Glutamatergic neuron (in vitro differentiated cells): ENCODE measurements around the gene TMEM125. TPM values are rescaled to one million over a fixed set of nuclear protein-coding genes. Genes with fewer than 3 reads are reported as not detected.

ENCODE experiments used
- DNase-seq: peaks from one replicate; pipeline ENCODE4 v3.0.0; 2022
- H3K27ac Mint-ChIP-seq: one replicate; pipeline ENCODE4 v1.8.0; 2020; ENCODE audit warnings: mild to moderate bottlenecking, mixed read lengths, inconsistent platforms; ENCODE audit not compliant: unreplicated experiment
- H3K27me3 Mint-ChIP-seq: one replicate; pipeline ENCODE4 v1.8.0; 2020; ENCODE audit warnings: mild to moderate bottlenecking, moderate library complexity, mixed read lengths, inconsistent platforms; ENCODE audit not compliant: unreplicated experiment
- H3K36me3 Mint-ChIP-seq: one replicate; pipeline ENCODE4 v1.8.0; 2020; ENCODE audit warnings: mild to moderate bottlenecking, mixed read lengths, inconsistent platforms; ENCODE audit not compliant: unreplicated experiment
- H3K4me1 Mint-ChIP-seq: one replicate; pipeline ENCODE4 v1.8.0; 2020; ENCODE audit warnings: mild to moderate bottlenecking, low read depth, mixed read lengths, inconsistent platforms; ENCODE audit not compliant: unreplicated experiment
- H3K4me3 Mint-ChIP-seq: one replicate; pipeline ENCODE4 v1.8.0; 2020; ENCODE audit warnings: mild to moderate bottlenecking, mixed read lengths, inconsistent platforms; ENCODE audit not compliant: unreplicated experiment
- H3K9me3 Mint-ChIP-seq: one replicate; pipeline ENCODE4 v1.8.0; 2020; ENCODE audit warnings: mild to moderate bottlenecking, moderate library complexity, mixed read lengths, inconsistent platforms; ENCODE audit not compliant: unreplicated experiment
- CTCF ChIP-seq: fragments of 200-600 bp; sonication (generic); IDR thresholded peaks from one replicate; pipeline ENCODE4 v1.5.0; 2021; ENCODE audit not compliant: partially characterized antibody, unreplicated experiment
- total RNA-seq: library from RNA; stranded (reverse); fragmentation: NEBNext Ultra II Directional; extraction: Animal tissue kit (Norgen Biotek cat#: 25700); gene quantifications from one replicate; pipeline ENCODE4 v1.2.1, GENCODE V29; 2021; ENCODE audit not compliant: unreplicated experiment

The TMEM125 gene
- total RNA-seq, 1 donor from 2014 or later, result not detected

DNA sequence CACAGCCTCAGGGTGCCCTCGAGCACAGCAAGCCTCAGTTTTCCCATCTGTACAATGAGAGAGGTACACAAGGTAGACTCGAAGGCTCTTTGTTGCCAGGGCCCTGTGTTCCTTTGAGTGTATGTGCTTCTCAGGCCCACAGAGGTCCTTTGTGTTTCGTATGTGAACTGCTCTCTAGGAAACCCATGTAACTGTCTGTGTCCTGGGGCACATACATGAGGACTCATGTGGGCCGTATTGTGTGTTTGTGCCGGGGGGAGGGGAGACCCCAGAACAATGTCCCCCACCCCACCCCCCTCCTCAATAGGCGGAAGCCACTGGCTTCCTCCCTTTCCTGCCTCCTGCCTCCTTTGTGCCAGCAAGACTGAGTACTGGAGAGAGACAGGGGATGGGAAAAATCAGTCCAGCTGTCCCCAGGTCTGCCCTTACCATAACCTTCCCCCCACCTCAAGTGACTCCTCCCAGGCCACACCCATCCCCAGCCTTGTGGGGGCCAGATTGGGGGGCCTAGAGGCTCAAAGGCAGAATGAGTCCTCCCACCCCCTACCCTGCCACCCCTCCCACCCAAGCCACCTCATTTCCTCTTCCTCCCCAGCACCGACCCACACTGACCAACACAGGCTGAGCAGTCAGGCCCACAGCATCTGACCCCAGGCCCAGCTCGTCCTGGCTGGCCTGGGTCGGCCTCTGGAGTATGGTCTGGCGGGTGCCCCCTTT is 30.8 kb downstream of the TMEM125 start, which contains the start of gene TIE1:
TSS of gene TIE1 (plus strand) at position 605 of the 717 bp plus-strand sequence. CDS start at position 695, 90 bp downstream.
- TF ChIP-seq CTCF, result no peak
- Mint-ChIP-seq H3K4me3 (no peak within 1 kb of the TSS), H3K36me3 (no peaks in the 10 kb centered on the region), H3K4me1 (peaks cover 12% of the 10 kb centered on the region), H3K27ac (no peak within 1 kb of the TSS), H3K9me3 (peaks cover 5% of the 10 kb centered on the region), H3K27me3 (peaks cover 7% of the 10 kb centered on the region)
- no peak for DNase-seq

DNA sequence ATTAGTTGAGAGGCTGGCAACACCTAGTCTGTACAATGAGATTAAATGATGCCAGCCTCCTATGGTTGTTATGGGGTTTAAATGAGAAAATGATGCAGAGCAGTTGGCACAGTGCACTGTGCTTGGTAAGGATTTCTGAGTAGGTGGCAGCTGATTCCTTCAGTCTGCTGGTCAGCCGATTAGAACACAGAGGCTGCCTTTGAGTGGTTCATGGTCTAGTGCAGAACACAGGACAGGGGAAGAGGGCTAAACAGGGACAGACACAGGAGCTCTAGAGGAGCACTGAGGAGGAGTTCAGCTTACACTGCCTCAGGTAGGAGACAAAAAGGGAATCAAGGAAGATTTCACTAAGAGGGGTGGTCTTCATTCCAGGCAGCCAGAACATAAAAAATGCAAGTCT is 32.4 kb downstream of the TMEM125 start:
- Mint-ChIP-seq H3K4me3 (peak overlapping the region; percentile 26), H3K4me1 (peaks cover 13% of the 10 kb centered on the region), H3K9me3 (peaks cover 7% of the 10 kb centered on the region), H3K27ac (no peak overlapping the region), H3K36me3 (peaks cover 10% of the 10 kb centered on the region), H3K27me3 (peaks cover 7% of the 10 kb centered on the region)
- TF ChIP-seq CTCF, result no peak
- DNase-seq, result no peak

GRCh38 chr1:43302721-43303470 is 33.1 kb downstream of the TMEM125 start:
- peaks cover 7% of the 10 kb centered on the region for H3K9me3 Mint-ChIP-seq
- peaks cover 7% of the 10 kb centered on the region for H3K27me3 Mint-ChIP-seq
- H3K36me3 Mint-ChIP-seq, result peaks cover 10% of the 10 kb centered on the region
- DNase-seq, result no peak
- H3K27ac Mint-ChIP-seq, result no peak overlapping the region
- peaks cover 13% of the 10 kb centered on the region for H3K4me1 Mint-ChIP-seq
- no peak for TF ChIP-seq CTCF
- H3K4me3 Mint-ChIP-seq, result no peak overlapping the region

DNA sequence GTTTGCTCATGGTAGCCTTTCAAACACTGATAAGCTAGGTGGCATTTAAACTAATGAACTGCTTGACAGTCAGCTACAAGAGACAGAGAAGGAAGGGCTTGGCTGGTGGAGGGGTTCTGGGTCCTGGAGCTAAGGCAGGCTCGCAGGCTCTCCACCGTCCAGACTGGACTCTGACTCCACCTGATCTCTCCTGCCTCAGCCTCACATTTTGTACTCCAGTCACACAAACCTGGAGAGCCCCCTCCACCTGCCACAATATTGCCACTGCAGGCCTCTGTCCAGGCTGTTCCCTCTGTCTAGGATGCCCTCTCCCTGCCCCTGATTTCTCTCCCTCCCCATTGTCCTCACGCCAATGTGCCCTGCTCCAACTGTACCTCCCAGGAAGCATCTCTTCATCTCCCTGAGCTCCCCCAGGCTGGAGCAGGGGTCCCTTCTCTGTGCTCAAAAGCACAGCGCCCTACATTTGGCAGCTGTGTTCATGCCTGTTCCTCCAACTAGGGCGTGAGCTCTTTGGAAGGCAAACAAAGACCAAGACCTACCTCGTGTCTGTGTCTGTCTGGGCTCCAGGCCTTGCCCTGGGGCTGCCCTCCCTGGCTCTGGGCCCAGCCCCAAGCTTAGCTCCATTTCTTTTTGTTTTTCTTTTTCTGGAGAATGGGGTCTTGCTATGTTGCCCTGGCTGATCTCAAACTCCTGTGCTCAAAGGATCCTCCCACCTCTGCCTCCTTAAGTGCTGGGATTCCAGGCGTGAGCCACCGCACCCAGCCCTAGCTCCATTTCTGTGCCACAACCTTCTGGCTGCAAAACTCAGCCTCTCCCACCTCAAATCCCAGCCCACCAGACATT is 33.9 kb downstream of the TMEM125 start:
- Mint-ChIP-seq H3K4me3 (peak overlapping the region; percentile 44), H3K36me3 (peaks cover 10% of the 10 kb centered on the region), H3K4me1 (peaks cover 11% of the 10 kb centered on the region), H3K9me3 (peaks cover 9% of the 10 kb centered on the region), H3K27me3 (peaks cover 9% of the 10 kb centered on the region), H3K27ac (peak overlapping the region; percentile 45)
- no peak for DNase-seq
- no peak for TF ChIP-seq CTCF
